Hepatocyte (in vitro differentiated cells): ENCODE measurements around the gene GYS1.

ENCODE experiments used
- CTCF ChIP-seq: fragments of 200-600 bp; sonication (generic); IDR thresholded peaks from 2 replicates; pipeline ENCODE4 v1.5.1; 2016; ENCODE audit warnings: antibody characterized with exemption, mild to moderate bottlenecking; ENCODE audit not compliant: poor library complexity
- EZH2phosphoT487 ChIP-seq: fragments of 200-600 bp; sonication (generic); IDR thresholded peaks from one replicate; pipeline ENCODE4 v1.6.1; 2018; ENCODE audit warnings: antibody characterized with exemption, mild to moderate bottlenecking, low read depth, moderate library complexity; ENCODE audit not compliant: unreplicated experiment, severe bottlenecking

- TF ChIP-seq CTCF = no peak
- no peak for TF ChIP-seq EZH2phosphoT487
These were observed 431 bp downstream of the GYS1 start for GRCh38 chr19:48992581-48993174.
